ENCODE results near the gene FBXL19. TPM values are rescaled to one million over a fixed set of nuclear protein-coding genes. Genes with fewer than 3 reads are reported as not detected.

The FBXL19 gene
- total and polyA plus RNA-seq, 2 of the 13 experiments (the other 11 are each of a cell fraction or from before 2014, with no cell fraction given): 6.0 to 13.7 TPM

GRCh38 chr16:30991052-30991451 is 67.7 kb downstream of the FBXL19 start:
- no peaks in the 10 kb centered on the region for H3K79me2 ChIP-seq (ENCODE audit: insufficient read depth, low read length)
- no peaks in the 10 kb centered on the region for H4K20me1 ChIP-seq (ENCODE audit: insufficient read depth, low read length)
- no peaks in the 10 kb centered on the region for H3K9me3 ChIP-seq (ENCODE audit: low read length)
- ChIA-PET CTCF (ENCODE audit: low intra/inter-chr PET ratio, low total read pairs) (no interaction called here), POLR2A (no interaction called here)
- H3K9ac ChIP-seq (ENCODE audit: insufficient read depth, low read depth, low read length): no peak overlapping the region
- H3K27me3 ChIP-seq (ENCODE audit: control insufficient read depth in 1 of 2, insufficient read depth in 2 of 2, low read length in 2 of 2): no peaks in the 10 kb centered on the region
- WGBS (ENCODE audit: low lambda C conversion rate): 29% methylated on average over 8 of the region's 8 CpGs
- H3K27ac ChIP-seq (ENCODE audit: extremely low read length, insufficient read depth, low read length): no peak overlapping the region
- no peak for FAIRE-seq
- no peaks in the 10 kb centered on the region for H3K36me3 ChIP-seq (replicated peaks in 1 of 2; ENCODE audit: control insufficient read depth in 1 of 2, insufficient read depth in 2 of 2, low read length in 2 of 2)
- no TSS peak for BruUV-seq (replicated peaks)
- peaks cover 62% of the 10 kb centered on the region for H3K4me1 ChIP-seq (ENCODE audit: insufficient read depth, low read length)
- ATAC-seq: peak; percentile 9
- H3K4me2 ChIP-seq (ENCODE audit: low read depth, low read length): 0 out of 2 replicates have a peak overlapping the region, but pooled peaks have one; percentile 2
- no peak overlapping the region for H2AFZ ChIP-seq (ENCODE audit: low read length)
- in situ Hi-C loops (cut with HindIII; ENCODE audit: extremely low pct_ligation_motif_present, low pct_unique_long_range_greater_than_20kb): loop anchor here (5.0 to 25.0 kb wide), 3 partner anchors 466 to 884 kb away; partner anchors contain the start of genes ARMC5 and ZNF267
- no peak for DNase-seq (ENCODE audit: low spot score)
- intact Hi-C loops (cut with micrococcal nuclease; ENCODE audit: unreplicated experiment): no loop called here
- no peak overlapping the region for H3K4me3 ChIP-seq (replicated peaks in 1 of 3; ENCODE audit: insufficient read depth in 1 of 3, low read depth in 2 of 3, low read length in 3 of 3)
- TF ChIP-seq HMG20B (CRISPR knock-in tag; conservative IDR thresholded peaks at IDR 0.05): no peak
- TF ChIP-seq PAXIP1 (CRISPR knock-in tag; conservative IDR thresholded peaks at IDR 0.05): no peak
- TF ChIP-seq KDM1A (CRISPR knock-in tag; IDR thresholded peaks at IDR 0.05): no peak
- no peak for TF ChIP-seq ZFY (CRISPR knock-in tag; IDR thresholded peaks at IDR 0.05)
- TF ChIP-seq RCOR2 (CRISPR knock-in tag; IDR thresholded peaks at IDR 0.05): no peak
- TF ChIP-seq MAF1 (CRISPR knock-in tag; IDR thresholded peaks at IDR 0.05; ENCODE audit: borderline replicate concordance): no peak
- no peak for TF ChIP-seq HDAC2 (CRISPR knock-in tag; IDR thresholded peaks at IDR 0.05)
- TF ChIP-seq SMAD3 (CRISPR knock-in tag; IDR thresholded peaks at IDR 0.05): no peak
- no peak for TF ChIP-seq SNAI1 (CRISPR knock-in tag; IDR thresholded peaks at IDR 0.05; ENCODE audit: borderline replicate concordance)
- TF ChIP-seq DR1 (CRISPR knock-in tag; IDR thresholded peaks at IDR 0.05): no peak
- no peak for TF ChIP-seq ATF2 (CRISPR knock-in tag; IDR thresholded peaks at IDR 0.05)
- TF ChIP-seq HOXA3 (CRISPR knock-in tag; IDR thresholded peaks at IDR 0.05): no peak; the same call in 1 of the 2 replicates
- TF ChIP-seq SMC3 (IDR thresholded peaks at IDR 0.05; ENCODE audit: low read length): no peak
- TF ChIP-seq KLF9 (CRISPR knock-in tag; IDR thresholded peaks at IDR 0.05; ENCODE audit: low read depth): no peak
- 0 out of 2 replicates have a peak, but pooled peaks have one; percentile 28 for TF ChIP-seq ZNF350 (CRISPR knock-in tag; IDR thresholded peaks at IDR 0.05; ENCODE audit: borderline replicate concordance, low read depth)
- 0 out of 2 replicates have a peak, but pooled peaks have one; percentile 9 for TF ChIP-seq ZFP91 (CRISPR knock-in tag; IDR thresholded peaks at IDR 0.05; ENCODE audit: borderline replicate concordance)
- TF ChIP-seq ZNF281 (CRISPR knock-in tag; IDR thresholded peaks at IDR 0.05; ENCODE audit: borderline replicate concordance): 0 out of 2 replicates have a peak, but pooled peaks have one; percentile 14

All from HepG2 (cell line).